Activated T-helper 1 cell treated with anti-CD3 and anti-CD28 coated beads, Interleukin-2, amount 50 U/mL, for 16 hours (primary cell): ENCODE measurements around the gene VPS16.
"Not testable (repeated sequence)": the region's sequence is repeated elsewhere in the genome, so short reads cannot be mapped to it uniquely, and the experiment has no call there.

Experiments
- DNase-seq, 2 donors: peaks; one replicate each; pipeline ENCODE4 v3.0.0-alpha.2; 2020; ENCODE audit warnings: low read depth in 1 of 2, low spot score in 1 of 2

The VPS16 gene

DNA sequence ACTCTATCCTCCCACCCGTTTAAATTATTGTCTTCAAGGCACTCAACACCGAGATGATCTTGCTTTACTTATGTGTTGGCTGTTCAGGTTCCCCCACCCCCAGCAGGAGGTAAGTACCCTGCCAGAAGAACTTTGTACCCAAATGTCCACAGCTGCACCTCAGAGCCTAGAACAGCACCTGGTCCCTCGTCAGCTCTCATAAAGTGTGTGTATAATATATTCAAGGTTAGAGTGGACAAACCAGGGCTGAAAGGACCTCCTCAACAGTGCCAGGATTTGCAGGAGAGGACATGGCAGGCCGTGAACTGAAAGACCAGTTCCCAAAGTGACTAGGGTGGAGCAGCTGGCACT lies 34.2 kb upstream of the VPS16 start:
- no peak for DNase-seq

DNA sequence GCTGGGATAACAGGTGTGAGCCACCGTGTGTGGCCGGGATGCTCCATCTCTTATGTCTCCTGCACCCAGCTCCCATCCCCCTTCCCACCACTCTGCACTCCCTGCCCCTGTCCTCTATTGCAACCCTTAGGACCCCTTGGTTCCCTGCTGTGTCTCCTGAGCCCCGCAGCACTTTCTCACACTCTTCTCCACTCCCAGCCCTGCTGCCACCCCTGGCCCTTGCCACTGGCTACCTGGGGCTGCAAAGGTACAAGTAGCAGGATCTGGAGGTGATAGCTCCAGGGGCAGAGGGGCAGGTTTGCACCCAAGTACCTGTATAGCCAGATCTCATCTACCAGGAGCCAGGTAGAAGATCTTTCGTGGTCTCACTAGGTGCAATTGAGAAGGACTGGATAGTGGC lies 33.5 kb upstream of the VPS16 start:
- no peak for DNase-seq

DNA sequence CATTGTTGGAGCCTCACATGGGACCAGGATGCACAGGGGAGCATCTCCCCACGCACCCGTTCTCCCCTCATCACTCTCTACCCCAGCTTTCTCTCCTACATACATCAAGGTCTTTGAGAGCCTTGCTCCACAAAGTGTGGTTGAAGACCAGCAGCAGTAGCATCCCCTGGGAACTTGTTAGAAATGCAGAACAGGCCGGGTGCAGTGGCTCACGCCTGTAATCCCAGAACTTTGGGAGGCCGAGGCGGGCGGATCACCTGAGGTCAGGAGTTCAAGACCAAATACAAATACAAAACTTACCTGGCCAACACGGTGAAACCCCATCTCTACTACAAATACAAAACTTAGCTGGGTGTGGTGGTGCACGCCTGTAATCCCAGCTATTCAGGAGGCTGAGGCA lies 32.6 kb upstream of the VPS16 start:
- DNase-seq, result not testable (repeated sequence)

DNA sequence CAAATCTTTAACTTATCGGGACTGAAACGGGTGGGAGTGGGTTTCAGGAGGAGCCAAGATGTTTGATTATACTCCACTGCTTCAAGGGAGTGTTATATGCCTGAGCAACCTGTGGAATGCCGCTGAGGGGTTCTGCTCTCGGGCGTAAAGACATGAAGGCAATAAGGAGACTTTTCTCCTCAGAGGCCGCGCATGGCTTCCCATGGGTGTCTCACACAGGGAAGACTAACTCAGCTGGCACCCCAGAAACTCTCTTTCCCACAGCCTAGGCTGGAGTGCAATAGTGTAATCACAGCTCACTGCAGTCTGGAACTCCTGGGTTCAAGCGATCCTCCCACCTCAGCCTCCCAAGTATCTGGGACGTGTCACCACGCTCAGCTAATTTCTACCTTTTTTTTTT lies 30.9 kb upstream of the VPS16 start:
- no peak for DNase-seq

DNA sequence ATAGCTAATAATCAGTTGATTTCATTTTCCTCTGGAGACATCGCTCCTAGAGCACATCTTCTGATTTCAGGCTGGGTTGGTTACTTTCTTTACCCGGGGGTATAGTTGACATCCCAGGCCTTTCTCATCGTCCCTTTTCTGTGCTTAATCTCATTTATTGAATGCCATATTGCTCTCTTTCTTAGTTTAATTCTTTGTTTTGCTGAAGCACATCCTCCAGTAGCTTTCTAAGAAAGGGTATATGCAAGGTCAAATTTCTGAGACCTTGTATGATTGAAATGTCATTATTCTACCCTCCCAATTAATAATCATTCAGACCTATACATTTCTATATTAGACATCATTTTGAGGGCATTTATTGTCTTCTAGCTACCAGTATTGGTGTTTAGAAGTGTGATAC lies 28.4 kb upstream of the VPS16 start:
- no peak for DNase-seq

DNA sequence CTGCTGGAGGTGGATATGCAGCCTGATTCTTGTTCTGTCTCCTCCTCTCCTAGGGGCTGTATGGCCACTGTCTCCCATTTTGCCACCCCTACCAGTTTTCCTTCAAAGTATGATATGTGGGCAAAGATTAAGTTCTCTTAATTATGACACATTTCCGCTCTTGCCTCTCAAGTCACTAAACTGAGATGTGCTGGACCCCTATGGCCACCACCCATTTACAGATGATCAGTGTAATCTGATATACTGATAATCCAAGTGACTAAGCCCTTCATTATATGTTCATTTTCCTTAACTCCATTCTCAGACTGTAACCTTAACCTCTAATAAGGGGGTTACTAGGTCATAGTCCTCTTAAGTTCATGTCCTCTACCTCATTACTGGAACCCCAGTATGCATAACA lies 26.5 kb upstream of the VPS16 start:
- no peak for DNase-seq

DNA sequence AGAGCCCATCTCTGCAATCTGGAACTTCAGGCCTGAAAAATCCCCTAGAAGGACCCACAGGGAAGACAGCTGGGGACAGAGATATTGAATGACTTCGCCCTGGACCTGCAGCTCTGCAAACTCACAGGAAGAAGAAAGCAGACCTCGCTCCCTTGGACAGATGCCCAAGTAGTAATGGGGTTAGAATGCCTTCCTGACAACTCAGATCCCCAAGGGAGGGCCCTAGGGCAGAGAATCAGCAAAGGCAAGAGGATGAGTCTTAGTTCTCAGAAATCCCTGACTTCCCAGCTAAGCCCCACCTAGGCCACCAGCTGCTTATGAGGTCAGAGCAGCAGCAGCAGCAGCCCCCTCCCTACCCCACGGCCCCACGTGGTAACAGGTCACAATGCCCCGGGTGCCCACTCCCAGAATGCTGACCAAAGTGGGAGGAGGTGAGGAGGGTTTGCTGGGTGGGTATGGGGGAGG lies 25.9 kb upstream of the VPS16 start, which contains the start of gene C20orf141:
Gene C20orf141 (plus strand): TSS at position 401 of the 465 bp plus-strand sequence. CDS start 198 bp downstream, outside the sequence.
- DNase-seq, result no peak

DNA sequence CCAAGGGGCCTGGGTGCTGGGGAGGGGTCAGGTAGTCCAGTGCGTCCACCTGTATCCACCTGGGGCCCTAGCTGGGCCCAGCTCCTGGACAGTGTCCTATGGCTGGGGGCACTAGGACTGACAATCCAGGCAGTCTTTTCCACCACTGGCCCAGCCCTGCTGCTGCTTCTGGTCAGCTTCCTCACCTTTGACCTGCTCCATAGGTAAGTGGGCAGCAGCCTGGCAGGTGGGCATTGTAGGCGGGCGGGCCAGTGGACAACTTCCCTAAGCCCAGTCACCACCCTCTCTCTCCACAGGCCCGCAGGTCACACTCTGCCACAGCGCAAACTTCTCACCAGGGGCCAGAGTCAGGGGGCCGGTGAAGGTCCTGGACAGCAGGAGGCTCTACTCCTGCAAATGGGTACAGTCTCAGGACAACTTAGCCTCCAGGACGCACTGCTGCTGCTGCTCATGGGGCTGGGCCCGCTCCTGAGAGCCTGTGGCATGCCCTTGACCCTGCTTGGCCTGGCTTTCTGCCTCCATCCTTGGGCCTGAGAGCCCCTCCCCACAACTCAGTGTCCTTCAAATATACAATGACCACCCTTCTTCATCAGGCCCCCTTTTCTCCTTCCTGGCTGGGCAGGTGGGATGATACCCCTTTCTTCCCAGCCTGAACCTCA lies 25.2 kb upstream of the VPS16 start:
- no peak for DNase-seq

DNA sequence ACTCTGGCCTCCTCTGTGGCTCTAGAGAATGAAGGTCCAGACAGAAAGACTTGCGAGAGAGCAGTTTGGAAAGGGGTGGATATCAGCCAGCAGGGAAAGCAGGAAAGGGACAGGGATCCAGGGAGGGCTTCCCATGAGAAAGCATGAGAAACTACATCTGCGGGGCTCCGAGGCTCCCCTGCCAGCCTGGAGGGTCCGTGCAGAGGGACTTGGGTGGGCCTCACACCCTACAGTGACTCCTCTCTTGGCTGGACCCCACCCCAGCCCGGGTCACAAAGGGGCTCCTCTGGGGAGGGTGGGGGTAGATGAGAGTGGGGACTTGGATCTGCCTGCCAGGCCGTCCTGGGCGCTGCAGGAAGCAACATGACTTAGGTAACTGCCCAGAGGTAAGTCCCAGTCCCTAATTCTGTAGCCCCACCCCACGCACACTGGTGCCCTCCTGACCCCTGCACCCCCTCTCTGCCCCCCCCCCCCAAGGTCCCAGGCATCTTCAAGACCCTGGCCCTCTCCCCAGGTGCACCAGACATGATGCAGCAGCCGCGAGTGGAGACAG lies 24.4 kb upstream of the VPS16 start, which contains the start of gene TMEM239:
Gene TMEM239 (plus strand): TSS at position 335 of the 553 bp plus-strand sequence. CDS start 191 bp downstream, at position 526.
- no peak for DNase-seq

DNA sequence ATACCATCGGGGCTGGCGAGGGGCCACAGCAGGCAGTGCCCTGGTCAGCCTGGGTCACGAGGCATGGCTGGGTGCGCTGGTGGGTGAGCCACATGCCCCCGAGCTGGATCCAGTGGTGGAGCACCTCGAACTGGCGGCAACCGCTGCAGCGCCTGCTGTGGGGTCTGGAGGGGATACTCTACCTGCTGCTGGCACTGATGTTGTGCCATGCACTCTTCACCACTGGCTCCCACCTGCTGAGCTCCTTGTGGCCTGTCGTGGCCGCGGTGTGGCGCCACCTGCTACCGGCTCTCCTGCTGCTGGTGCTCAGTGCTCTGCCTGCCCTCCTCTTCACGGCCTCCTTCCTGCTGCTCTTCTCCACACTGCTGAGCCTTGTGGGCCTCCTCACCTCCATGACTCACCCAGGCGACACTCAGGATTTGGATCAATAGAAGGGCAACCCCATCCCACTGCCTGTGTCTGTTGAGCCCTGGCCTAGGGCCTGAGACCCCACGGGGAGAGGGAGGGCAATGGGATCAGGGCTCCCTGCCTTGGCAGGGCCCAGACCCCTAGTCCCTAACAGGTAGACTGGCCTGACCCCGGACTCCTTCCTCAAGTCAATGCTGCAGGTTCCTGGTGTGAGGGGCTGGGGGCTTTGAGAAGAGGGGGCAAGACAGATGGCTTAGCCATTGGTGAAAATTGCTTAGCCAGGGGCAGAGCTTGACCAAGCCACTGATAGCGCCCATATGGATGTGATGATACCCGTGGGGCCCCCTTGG lies 23.8 kb upstream of the VPS16 start:
- DNase-seq, result no peak

DNA sequence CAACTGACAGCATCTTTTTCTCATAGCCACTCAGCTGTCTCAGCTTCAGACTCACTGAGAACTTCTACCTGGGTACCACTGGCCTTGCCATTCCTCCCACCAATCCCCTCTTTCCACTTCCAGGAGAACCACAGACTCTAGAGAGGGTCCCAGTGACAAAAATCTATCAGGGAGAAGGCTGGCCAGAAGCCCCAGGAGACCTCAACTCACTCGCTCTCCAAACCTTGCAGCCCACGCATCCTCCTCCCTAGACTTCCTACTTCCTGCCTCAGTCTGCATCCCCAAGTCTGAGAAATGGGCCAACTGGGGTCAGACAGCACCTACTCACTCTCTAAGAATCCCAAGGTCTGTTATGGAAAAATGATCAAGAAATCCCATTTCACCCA lies 23.2 kb upstream of the VPS16 start:
- DNase-seq, result no peak

DNA sequence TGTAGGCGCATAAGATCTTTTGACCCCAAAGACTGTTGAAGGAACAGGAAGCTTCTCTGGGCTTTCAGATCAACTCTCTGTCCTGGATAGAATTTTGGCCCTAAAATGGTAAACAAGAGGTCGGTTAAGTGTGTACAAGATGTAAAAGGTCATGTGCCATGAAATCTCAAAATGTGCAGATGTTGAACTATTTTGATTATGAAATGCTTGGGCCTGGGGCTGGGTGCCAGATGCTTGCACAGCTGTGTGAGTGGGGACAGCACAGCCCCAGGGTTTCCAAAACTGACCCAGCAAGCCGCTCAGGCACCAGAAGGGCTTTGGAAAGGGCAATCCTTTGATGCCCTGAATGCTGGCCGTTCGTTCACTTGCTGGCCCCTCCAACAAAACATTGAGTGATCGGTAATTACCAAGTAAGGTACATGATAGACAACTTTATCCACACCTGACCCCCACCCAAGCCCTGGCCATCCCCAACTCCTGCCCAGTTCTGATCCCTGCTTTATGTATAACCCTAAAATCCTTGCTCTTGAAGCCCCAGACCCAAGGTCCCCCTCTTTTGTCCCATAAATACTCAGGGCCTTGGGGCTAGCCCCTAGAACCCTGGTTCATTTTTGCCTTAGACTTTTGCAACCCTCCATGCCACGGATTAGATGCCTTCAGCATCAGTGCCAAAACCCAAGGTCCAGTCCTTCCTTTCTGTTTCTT lies 22.5 kb upstream of the VPS16 start:
- DNase-seq, result no peak

DNA sequence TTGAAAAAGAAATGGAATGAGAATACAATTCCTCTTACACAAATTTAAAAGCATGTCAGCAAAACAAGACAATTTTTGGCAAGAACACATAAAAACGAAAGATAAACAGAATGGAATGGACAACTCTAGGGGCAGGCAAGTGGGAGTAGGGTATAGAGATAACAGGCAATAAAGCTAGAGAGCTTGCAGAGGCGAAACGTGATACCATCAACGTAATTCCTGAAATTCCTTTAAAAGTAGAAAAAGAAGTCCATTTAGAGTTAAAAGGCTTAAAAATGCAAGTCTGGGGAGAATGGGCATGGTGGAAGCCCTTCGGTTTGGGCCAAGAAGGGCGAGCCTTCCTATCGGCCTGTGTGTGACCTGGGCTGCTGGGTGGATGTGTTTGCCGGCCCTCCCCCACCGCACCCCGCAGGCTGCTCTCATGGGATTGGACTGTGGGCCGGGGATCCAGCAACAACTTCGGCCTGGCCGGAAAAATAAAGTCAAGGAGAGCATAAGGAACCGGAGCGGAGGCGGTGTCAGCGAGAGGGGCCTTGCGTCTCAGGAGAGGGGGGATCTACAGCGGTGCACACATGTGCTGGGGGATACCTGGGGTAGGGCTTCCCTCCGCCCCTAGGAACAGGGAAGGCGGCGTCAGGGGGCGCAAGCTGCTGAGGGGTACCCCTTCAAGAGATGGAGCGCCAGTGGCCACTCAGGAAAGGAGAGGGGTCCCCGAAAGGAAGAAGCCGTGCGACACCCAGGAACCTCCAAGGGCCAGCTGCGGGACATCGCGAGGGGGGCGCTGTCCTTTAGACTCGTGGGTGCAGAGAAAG lies 20.3 kb upstream of the VPS16 start:
- DNase-seq, result no peak

DNA sequence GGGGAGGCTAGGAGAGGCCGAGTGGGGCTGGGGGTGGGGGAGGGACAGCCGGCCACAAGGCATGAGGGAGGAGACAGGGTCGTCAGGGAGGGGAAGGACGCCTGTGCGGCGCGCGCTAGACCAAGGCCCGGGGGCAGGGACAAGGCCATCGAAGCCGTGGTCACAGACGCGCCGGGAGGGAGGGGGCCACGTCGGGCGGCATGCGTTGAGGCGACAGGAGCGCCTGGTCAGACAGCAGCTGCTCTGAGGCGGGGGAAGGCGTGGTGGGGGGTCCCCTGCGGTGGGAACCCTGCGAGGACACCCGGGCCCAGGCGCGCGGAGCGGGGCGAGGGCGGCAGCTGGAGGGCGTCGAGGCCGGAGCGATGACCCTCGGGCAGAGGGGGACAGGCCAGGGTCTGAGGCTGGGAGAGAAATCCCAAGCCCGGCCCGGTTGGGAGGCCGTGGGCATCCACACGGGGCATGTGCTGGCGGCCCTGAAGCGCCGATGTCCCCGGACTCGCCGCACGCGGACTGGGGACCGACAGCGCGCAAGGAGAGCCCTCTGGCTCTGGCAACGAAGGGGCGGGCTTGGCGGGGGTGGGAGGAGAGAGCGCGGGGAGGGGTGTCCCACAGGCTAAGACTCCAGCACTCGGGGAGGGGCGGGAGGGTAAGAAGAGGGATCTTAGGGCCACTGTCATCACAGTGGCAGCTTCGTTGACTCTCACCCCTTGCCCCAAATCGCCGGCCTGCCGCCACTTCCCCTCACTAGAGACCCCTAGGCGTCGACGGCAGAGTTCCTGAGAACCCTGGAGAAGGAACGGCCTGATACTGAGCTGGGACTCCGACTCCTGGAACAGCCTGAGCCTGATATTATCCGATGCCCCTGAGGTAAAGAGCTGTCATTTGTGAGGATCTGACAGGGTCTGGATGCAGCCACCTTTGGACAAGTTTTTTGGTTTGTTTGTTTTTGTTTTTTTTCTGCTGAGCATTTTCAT lies 19.4 kb upstream of the VPS16 start:
- no peak for DNase-seq

DNA sequence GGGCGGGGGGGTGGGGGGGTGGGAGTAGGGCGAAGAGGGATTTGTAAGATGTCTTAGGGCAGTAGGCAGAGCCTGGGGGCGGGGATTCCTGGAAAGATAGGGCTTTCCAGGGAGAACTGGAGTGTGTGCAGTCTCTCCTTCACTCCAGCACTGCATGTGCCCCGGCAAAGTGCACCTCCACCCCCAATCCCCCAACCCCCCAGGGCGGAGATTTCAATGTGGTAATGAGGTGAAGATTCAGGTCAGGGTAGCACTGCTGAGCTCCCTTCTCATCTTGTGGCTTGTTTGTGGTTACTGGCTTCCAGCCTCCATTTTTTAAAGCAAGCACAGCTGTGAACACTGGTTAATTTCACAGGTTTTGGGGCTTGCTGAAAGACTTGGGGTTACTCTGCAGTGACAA lies 18.5 kb upstream of the VPS16 start:
- no peak for DNase-seq

DNA sequence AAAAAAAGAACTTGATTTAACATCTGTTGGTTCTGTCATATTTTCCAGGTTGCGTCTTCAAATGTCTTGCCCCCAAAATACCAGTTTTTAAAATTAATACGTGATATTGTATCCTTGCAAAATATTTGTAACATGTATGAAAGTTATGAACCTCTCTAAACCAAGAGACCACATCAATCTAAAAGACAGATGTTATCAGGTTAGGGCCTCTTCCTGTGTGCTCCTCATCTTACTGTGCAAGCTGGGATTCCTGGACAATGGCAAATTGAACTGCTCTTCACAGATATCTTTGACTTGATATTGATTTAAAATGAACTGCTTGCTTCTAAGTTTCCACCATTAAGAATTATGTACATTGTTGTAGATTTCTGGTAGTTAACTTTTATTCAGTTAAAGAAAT lies 14.8 kb upstream of the VPS16 start:
- no peak for DNase-seq

DNA sequence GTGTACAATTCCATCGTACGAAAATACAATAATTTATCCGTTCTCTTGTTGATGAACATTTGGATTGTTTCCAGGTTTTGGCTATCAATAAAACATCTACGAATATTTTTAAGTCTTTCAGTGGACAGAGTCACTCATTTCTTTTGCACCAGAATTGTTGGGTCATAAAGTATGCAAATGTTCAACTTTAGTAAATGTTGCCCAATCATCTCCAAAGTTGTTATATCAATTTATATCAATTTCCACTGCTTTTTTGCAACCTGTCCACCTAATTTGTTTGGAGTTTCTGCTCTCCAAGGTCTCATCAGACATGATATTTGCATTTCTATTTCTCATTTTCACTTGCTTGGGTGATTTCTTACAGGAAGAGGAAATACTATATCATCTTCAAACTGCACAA lies 13.9 kb upstream of the VPS16 start:
- DNase-seq, result no peak

DNA sequence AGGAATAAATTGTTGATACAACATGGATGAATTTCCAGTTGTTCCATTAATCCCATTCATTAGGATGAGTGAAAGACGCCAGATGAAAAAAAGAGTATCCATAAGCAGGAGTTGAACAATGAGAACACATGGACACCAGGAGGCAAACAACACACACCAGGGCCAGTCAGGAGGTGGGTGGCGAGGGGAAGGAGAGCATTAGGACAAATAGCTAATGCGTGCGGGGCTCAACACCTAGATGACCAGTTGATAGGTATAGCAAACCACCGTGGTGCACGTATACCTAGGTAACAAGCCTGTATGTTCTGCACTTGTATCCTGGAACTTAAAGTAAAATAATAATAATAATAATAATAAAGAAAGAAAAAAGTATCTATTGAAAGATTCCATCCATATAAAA lies 11.2 kb upstream of the VPS16 start:
- no peak for DNase-seq

DNA sequence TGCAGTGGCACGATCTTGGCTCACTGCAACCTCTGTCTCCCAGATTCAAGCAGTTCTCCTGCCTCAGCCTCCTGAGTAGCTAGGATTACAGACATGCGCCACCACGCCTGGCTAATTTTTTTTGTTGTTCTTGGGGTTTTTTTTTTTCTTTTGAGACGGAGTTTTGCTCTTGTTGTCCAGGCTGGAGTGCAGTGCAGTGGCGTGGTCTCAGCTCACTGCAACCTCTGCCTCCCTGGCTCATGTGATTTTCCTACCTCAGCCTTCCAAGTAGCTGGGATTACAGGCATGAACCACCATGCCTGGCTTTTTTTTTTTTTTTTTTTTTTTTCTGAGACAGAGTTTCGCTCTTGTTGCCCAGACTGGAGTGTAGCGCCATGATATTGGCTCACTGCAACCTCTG lies 9.3 kb upstream of the VPS16 start:
- DNase-seq, result not testable (repeated sequence)

DNA sequence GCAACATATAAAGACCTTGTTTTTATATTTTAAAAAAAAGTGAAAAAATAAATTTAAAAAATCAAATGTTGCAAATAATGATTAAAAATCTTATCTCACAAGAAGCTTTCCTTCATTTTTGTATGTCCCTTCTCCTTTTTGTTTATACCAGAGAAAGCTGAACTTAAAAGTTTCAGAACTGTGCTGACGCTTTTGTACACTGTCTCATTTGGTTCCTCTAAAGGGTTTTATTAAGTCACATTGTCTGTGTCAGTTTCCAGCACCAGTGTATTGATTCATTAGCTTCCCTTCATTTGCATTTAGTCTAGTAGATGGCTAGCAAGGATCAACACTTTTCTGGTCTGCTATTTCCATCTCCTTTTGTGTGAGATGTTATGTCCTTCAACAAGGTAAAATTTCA lies 6.8 kb upstream of the VPS16 start:
- DNase-seq, result no peak
